Neural progenitor cell (in vitro differentiated cells): ENCODE data around the gene NEIL3. TPM values are rescaled to one million over a fixed set of nuclear protein-coding genes. Genes with fewer than 3 reads are reported as not detected.
A peak's percentile ranks its signal among the peaks of the same experiment; 100 is the strongest.

Experiments used
- DNase-seq: peaks from one replicate; pipeline ENCODE4 v3.0.0-alpha.2; 2016; ENCODE audit warnings: low spot score
- H2AFZ ChIP-seq: fragments of 200-600 bp; sonication (generic); replicated peaks from 2 replicates; pipeline ENCODE4 v1.6.1; 2016; ENCODE audit warnings: antibody characterized with exemption
- H3F3A ChIP-seq: fragments of 200-600 bp; sonication (generic); 2 replicates; pipeline ENCODE4 v1.6.1; 2016; ENCODE audit warnings: antibody characterized with exemption, low read depth
- H3K27ac ChIP-seq: fragments of 200-600 bp; sonication (generic); 2 replicates; pipeline ENCODE4 v1.5.1; 2016; ENCODE audit warnings: mild to moderate bottlenecking
- H3K27me3 ChIP-seq: fragments of 200-600 bp; sonication (generic); 2 replicates; pipeline ENCODE4 v1.6.1; 2016; ENCODE audit warnings: mild to moderate bottlenecking, moderate library complexity
- H3K36me3 ChIP-seq: fragments of 200-600 bp; sonication (generic); 2 replicates; pipeline ENCODE4 v1.5.1; 2016
- H3K4me1 ChIP-seq: fragments of 200-600 bp; sonication (generic); 2 replicates; pipeline ENCODE4 v1.6.1; 2016; ENCODE audit warnings: mixed run types
- H3K4me2 ChIP-seq: fragments of 200-600 bp; sonication (generic); 2 replicates; pipeline ENCODE4 v1.6.1; 2016
- H3K4me3 ChIP-seq: fragments of 200-600 bp; sonication (generic); 2 replicates; pipeline ENCODE4 v1.5.1; 2016
- H3K79me2 ChIP-seq: fragments of 200-600 bp; sonication (generic); 2 replicates; pipeline ENCODE4 v1.6.1; 2016; ENCODE audit warnings: low read depth
- H3K9ac ChIP-seq: fragments of 200-600 bp; sonication (generic); 2 replicates; pipeline ENCODE4 v1.6.1; 2016
- H3K9me3 ChIP-seq: fragments of 200-600 bp; sonication (generic); 2 replicates; pipeline ENCODE4 v1.5.1; 2016; ENCODE audit warnings: low read depth
- H4K20me1 ChIP-seq: fragments of 200-600 bp; sonication (generic); 2 replicates; pipeline ENCODE4 v1.6.1; 2016; ENCODE audit warnings: low read depth
- H3K27ac Mint-ChIP-seq: 3 replicates; pipeline ENCODE4 v1.8.0; 2021; ENCODE audit warnings: mixed read lengths
- H3K27me3 Mint-ChIP-seq: 2 replicates; pipeline ENCODE4 v1.8.0; 2022; ENCODE audit warnings: low read depth, mild to moderate bottlenecking, inconsistent platforms, moderate library complexity, mixed read lengths; ENCODE audit not compliant: insufficient read depth
- H3K36me3 Mint-ChIP-seq: 3 replicates; pipeline ENCODE4 v1.8.0; 2021; ENCODE audit warnings: mixed read lengths
- H3K4me1 Mint-ChIP-seq: 3 replicates; pipeline ENCODE4 v1.8.0; 2021; ENCODE audit warnings: mixed read lengths
- H3K4me3 Mint-ChIP-seq: 3 replicates; pipeline ENCODE4 v1.8.0; 2021; ENCODE audit warnings: mild to moderate bottlenecking, moderate library complexity, mixed read lengths
- H3K9me3 Mint-ChIP-seq: 3 replicates; pipeline ENCODE4 v1.8.0; 2020; ENCODE audit warnings: mixed read lengths
- CTCF ChIP-seq: fragments of 200-600 bp; sonication (generic); IDR thresholded peaks from 2 replicates; pipeline ENCODE4 v1.5.1; 2017; ENCODE audit warnings: antibody characterized with exemption, mild to moderate bottlenecking
- EZH2 ChIP-seq: fragments of 200-600 bp; sonication (generic); IDR thresholded peaks from 2 replicates; pipeline ENCODE4 v1.6.1; 2017; ENCODE audit warnings: antibody characterized with exemption, mild to moderate bottlenecking, moderate library complexity
- EZH2phosphoT487 ChIP-seq: fragments of 200-600 bp; sonication (generic); IDR thresholded peaks from 2 replicates; pipeline ENCODE4 v1.6.1; 2017; ENCODE audit warnings: antibody characterized with exemption
- total RNA-seq: library from RNA; depleted of rRNA; stranded (reverse); fragments of >200 nt; gene quantifications from 2 replicates; pipeline ENCODE4 v1.2.3, GENCODE V29; 2015; ENCODE audit warnings: low replicate concordance

NEIL3 gene
- total RNA-seq, 1 donor from 2014 or later = 26.3 TPM

- TF ChIP-seq EZH2phosphoT487 (no peak), CTCF (peak; percentile 20)
- peak; percentile 11 for DNase-seq
- no peaks in the 10 kb centered on the region for H4K20me1 ChIP-seq
- no peak overlapping the region for H3K9ac ChIP-seq
- Mint-ChIP-seq H3K4me3 (no peak overlapping the region), H3K9me3 (peaks cover 3% of the 10 kb centered on the region), H3K27me3 (peaks cover 2% of the 10 kb centered on the region), H3K27ac (no peak overlapping the region), H3K4me1 (peaks cover 36% of the 10 kb centered on the region), H3K36me3 (no peaks in the 10 kb centered on the region)
- no peak overlapping the region for H3K27ac ChIP-seq
- H3K36me3 ChIP-seq = no peaks in the 10 kb centered on the region
- peaks cover 17% of the 10 kb centered on the region for H3F3A ChIP-seq
- no peak overlapping the region for H3K4me3 ChIP-seq
- H3K27me3 ChIP-seq = no peaks in the 10 kb centered on the region
- H3K9me3 ChIP-seq = no peaks in the 10 kb centered on the region
- peaks cover 44% of the 10 kb centered on the region for H3K4me1 ChIP-seq
- H3K79me2 ChIP-seq = no peaks in the 10 kb centered on the region
- peak overlapping the region; percentile 7 for H2AFZ ChIP-seq
- peak overlapping the region; percentile 6 for H3K4me2 ChIP-seq
Observed at GRCh38 chr4:177376024-177376423, 66.3 kb downstream of the NEIL3 start.

- H3K4me3 ChIP-seq = no peak overlapping the region
Observed at GRCh38 chr4:177380730-177381287, 71.1 kb downstream of the NEIL3 start.

GRCh38 chr4:177381762-177382310, 72.2 kb downstream of the NEIL3 start:
- Histone ChIP-seq H3K9me3 (no peaks in the 10 kb centered on the region), H3K4me3 (no peak overlapping the region), H3K79me2 (no peaks in the 10 kb centered on the region), H3K27me3 (no peaks in the 10 kb centered on the region), H4K20me1 (no peaks in the 10 kb centered on the region), H3K36me3 (no peaks in the 10 kb centered on the region), H3F3A (no peaks in the 10 kb centered on the region), H3K4me2 (no peak overlapping the region), H3K27ac (no peak overlapping the region), H3K9ac (no peak overlapping the region), H3K4me1 (peaks cover under 1% of the 10 kb centered on the region), H2AFZ (no peak overlapping the region)
- no peaks in the 10 kb centered on the region for H3K27me3 Mint-ChIP-seq
- no peak overlapping the region for H3K4me3 Mint-ChIP-seq
- H3K36me3 Mint-ChIP-seq = no peaks in the 10 kb centered on the region
- TF ChIP-seq CTCF (no peak), EZH2 (no peak), EZH2phosphoT487 (no peak)
- DNase-seq = no peak
- H3K9me3 Mint-ChIP-seq = peaks cover 3% of the 10 kb centered on the region
- H3K27ac Mint-ChIP-seq = no peak overlapping the region
- H3K4me1 Mint-ChIP-seq = peaks cover 9% of the 10 kb centered on the region

More at GRCh38 chr4:177380730-177381287, 71.1 kb downstream of the NEIL3 start:
- Histone ChIP-seq H3K79me2 (no peaks in the 10 kb centered on the region), H3K36me3 (no peaks in the 10 kb centered on the region), H4K20me1 (no peaks in the 10 kb centered on the region), H3K27me3 (no peaks in the 10 kb centered on the region), H2AFZ (no peak overlapping the region), H3K4me2 (no peak overlapping the region), H3F3A (no peaks in the 10 kb centered on the region), H3K9me3 (no peaks in the 10 kb centered on the region), H3K27ac (no peak overlapping the region), H3K4me1 (peaks cover 11% of the 10 kb centered on the region), H3K9ac (no peak overlapping the region)
- DNase-seq = peak; percentile 59
- no peak for TF ChIP-seq EZH2
- peak; percentile 61 for TF ChIP-seq CTCF
- Mint-ChIP-seq H3K4me1 (peaks cover 16% of the 10 kb centered on the region), H3K9me3 (peaks cover 3% of the 10 kb centered on the region), H3K4me3 (no peak overlapping the region), H3K36me3 (no peaks in the 10 kb centered on the region), H3K27me3 (no peaks in the 10 kb centered on the region), H3K27ac (no peak overlapping the region)
